GM10847 (cell line): ENCODE measurements around the gene TSC1.

ENCODE experiments used
- POLR2A ChIP-seq: IDR thresholded peaks from 2 replicates; pipeline ENCODE4 v1.6.1; 2011; ENCODE audit not compliant: insufficient read length; ENCODE audit errors: extremely low read depth

TSC1 gene

GRCh38 chr9:132980157-132980556 lies 35.7 kb upstream of the TSC1 start:
- TF ChIP-seq POLR2A: no peak

- TF ChIP-seq POLR2A: no peak
These were observed 34.2 kb upstream of the TSC1 start, which contains the start of gene GFI1B for GRCh38 chr9:132978451-132979131. Gene GFI1B (plus strand): TSS chr9:132978694. CDS start chr9:132986679, 7,985 bp downstream.

- TF ChIP-seq POLR2A: no peak
These were observed 33.7 kb upstream of the TSC1 start for GRCh38 chr9:132978112-132978450.

- TF ChIP-seq POLR2A: no peak
These were observed 32.2 kb upstream of the TSC1 start for GRCh38 chr9:132976571-132976970.

- TF ChIP-seq POLR2A: no peak
These were observed 31.5 kb upstream of the TSC1 start for GRCh38 chr9:132975961-132976360.

GRCh38 chr9:132973713-132974112 lies 29.3 kb upstream of the TSC1 start:
- no peak for TF ChIP-seq POLR2A

- TF ChIP-seq POLR2A: no peak
These were observed 28.8 kb upstream of the TSC1 start for GRCh38 chr9:132973166-132973565.

- TF ChIP-seq POLR2A: no peak
These were observed 26.1 kb upstream of the TSC1 start for GRCh38 chr9:132970324-132971062.

GRCh38 chr9:132969783-132970182 lies 25.4 kb upstream of the TSC1 start:
- TF ChIP-seq POLR2A: no peak

- TF ChIP-seq POLR2A: no peak
These were observed 21.1 kb upstream of the TSC1 start for GRCh38 chr9:132965478-132965877.

GRCh38 chr9:132961002-132961401 lies 16.6 kb upstream of the TSC1 start:
- TF ChIP-seq POLR2A: no peak

- TF ChIP-seq POLR2A: no peak
These were observed 13.4 kb upstream of the TSC1 start for GRCh38 chr9:132957805-132958204.

GRCh38 chr9:132955768-132956167 lies 11.4 kb upstream of the TSC1 start:
- no peak for TF ChIP-seq POLR2A

- TF ChIP-seq POLR2A: no peak
These were observed 10.7 kb upstream of the TSC1 start for GRCh38 chr9:132955123-132955522.

- no peak for TF ChIP-seq POLR2A
These were observed 5.3 kb upstream of the TSC1 start for GRCh38 chr9:132949709-132950108.

GRCh38 chr9:132948482-132949050 lies 4.2 kb upstream of the TSC1 start:
- no peak for TF ChIP-seq POLR2A
